ENCODE data around the gene CBL. TPM values are rescaled to one million over a fixed set of nuclear protein-coding genes. Genes with fewer than 3 reads are reported as not detected.

CBL gene
- total RNA-seq, 1 experiment from 2014 or later = 45.6 TPM

GRCh38 chr11:119205574-119206510 lies at the start of gene CBL (continued):
- TF ChIP-seq ARID4B (CRISPR knock-in tag; IDR thresholded peaks at IDR 0.05; ENCODE audit: borderline replicate concordance) (no peak), E2F5 (CRISPR knock-in tag; IDR thresholded peaks at IDR 0.05) (0 out of 2 replicates have a peak, but pooled peaks have one; percentile 28), USF2 (CRISPR knock-in tag; IDR thresholded peaks at IDR 0.05) (no peak), AFF4 (CRISPR knock-in tag; IDR thresholded peaks at IDR 0.05; ENCODE audit: borderline replicate concordance) (no peak), TP53 (CRISPR knock-in tag; IDR thresholded peaks at IDR 0.05) (no peak), SP1 (CRISPR knock-in tag; conservative IDR thresholded peaks at IDR 0.05) (peak; percentile 69; the same call in 1 of the 2 replicates), ZNF219 (CRISPR knock-in tag; IDR thresholded peaks at IDR 0.05; ENCODE audit: borderline replicate concordance) (no peak), FOXK1 (CRISPR knock-in tag; IDR thresholded peaks at IDR 0.05) (no peak), E2F1 (CRISPR knock-in tag; IDR thresholded peaks at IDR 0.05) (no peak), ZNF512 (CRISPR knock-in tag; IDR thresholded peaks at IDR 0.05; ENCODE audit: borderline replicate concordance) (no peak), FOXP1 (CRISPR knock-in tag; IDR thresholded peaks at IDR 0.05; ENCODE audit: borderline replicate concordance) (peak; percentile 68; the same call in 1 of the 2 replicates), NR3C1 (CRISPR knock-in tag; conservative IDR thresholded peaks at IDR 0.05; ENCODE audit: low read depth) (no peak), ZNF425 (CRISPR knock-in tag; conservative IDR thresholded peaks at IDR 0.05) (no peak)
- TF ChIP-seq, protein P1, sequence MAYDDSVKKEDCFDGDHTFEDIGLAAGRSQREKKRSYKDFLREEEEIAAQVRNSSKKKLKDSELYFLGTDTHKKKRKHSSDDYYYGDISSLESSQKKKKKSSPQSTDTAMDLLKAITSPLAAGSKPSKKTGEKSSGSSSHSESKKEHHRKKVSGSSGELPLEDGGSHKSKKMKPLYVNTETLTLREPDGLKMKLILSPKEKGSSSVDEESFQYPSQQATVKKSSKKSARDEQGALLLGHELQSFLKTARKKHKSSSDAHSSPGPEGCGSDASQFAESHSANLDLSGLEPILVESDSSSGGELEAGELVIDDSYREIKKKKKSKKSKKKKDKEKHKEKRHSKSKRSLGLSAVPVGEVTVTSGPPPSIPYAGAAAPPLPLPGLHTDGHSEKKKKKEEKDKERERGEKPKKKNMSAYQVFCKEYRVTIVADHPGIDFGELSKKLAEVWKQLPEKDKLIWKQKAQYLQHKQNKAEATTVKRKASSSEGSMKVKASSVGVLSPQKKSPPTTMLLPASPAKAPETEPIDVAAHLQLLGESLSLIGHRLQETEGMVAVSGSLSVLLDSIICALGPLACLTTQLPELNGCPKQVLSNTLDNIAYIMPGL (CRISPR knock-in tag; IDR thresholded peaks at IDR 0.05) = peak; percentile 88
- TF ChIP-seq, protein P2, sequence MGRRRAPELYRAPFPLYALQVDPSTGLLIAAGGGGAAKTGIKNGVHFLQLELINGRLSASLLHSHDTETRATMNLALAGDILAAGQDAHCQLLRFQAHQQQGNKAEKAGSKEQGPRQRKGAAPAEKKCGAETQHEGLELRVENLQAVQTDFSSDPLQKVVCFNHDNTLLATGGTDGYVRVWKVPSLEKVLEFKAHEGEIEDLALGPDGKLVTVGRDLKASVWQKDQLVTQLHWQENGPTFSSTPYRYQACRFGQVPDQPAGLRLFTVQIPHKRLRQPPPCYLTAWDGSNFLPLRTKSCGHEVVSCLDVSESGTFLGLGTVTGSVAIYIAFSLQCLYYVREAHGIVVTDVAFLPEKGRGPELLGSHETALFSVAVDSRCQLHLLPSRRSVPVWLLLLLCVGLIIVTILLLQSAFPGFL (CRISPR knock-in tag; IDR thresholded peaks at IDR 0.05; ENCODE audit: borderline replicate concordance) = no peak
- TF ChIP-seq, protein P3, sequence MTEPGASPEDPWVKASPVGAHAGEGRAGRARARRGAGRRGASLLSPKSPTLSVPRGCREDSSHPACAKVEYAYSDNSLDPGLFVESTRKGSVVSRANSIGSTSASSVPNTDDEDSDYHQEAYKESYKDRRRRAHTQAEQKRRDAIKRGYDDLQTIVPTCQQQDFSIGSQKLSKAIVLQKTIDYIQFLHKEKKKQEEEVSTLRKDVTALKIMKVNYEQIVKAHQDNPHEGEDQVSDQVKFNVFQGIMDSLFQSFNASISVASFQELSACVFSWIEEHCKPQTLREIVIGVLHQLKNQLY (CRISPR knock-in tag; IDR thresholded peaks at IDR 0.05) = no peak
